G401.6 (cell line): ENCODE measurements around the gene IFITM10.
"Not testable (repeated sequence)": the region's sequence is repeated elsewhere in the genome, so short reads cannot be mapped to it uniquely, and the experiment has no call there.

Experiments
- FAIRE-seq: peaks from 2 replicates; lab custom pipeline; 2012; peaks lifted over from hg19 to GRCh38; lab: Jason Lieb, UNC

Gene IFITM10

DNA sequence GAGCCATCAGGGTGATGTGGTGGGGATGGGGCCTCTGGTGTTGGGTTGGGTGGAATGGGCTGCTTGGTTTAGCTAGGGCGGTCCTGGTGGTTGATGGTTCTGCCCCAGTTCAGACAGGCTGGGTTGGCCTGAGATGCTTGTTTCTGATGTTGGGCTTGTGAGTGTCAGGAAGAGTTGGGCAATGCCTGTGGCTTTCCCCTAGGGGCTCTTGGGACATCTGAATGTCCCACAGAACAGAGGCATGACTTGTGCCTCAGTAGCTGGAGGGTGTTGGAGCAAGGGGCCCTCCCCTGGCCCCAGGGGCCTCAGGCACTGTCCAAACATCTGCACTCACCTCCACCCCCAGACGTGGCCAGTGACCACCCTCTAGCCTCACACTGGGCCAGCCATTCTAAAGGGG is 27.3 kb upstream of the IFITM10 start:
- no peak for FAIRE-seq

DNA sequence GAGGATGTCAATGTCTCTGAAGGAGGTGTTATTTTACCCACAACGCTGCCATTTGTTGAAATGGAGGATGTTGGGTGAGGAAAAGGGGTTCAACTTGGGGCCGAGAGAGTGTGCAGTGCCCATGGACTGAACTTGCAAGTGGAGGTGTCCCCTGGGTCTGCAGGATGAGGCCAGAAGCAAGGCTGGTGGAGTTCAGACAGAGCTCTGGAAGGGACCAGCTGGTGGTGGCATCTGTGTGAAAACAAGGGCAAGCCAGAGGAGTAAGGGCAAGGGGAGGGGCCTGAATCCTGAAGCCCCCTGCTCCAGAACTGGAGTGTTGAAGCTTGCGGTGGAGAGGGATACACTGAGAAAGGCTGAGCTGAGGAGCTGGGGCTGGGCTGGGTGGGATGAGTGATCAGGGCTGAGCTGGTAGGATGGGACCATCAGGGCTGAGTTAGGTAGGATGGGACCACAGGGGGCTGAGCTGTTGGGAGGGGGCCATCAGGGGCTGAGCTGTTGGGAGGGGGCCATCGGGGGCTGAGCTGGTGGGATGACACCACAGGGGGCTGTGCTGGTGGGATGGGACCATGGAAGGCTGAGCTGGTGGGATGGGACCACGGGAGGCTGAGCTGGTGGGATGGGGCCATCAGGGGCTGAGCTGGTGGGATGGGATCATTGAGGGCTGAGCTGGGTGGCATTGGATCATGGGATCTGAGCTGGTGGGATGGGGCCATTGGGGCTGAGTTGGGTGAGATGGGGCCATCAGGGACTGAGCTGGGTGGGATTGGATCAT is 26.7 kb upstream of the IFITM10 start:
- no peak for FAIRE-seq

DNA sequence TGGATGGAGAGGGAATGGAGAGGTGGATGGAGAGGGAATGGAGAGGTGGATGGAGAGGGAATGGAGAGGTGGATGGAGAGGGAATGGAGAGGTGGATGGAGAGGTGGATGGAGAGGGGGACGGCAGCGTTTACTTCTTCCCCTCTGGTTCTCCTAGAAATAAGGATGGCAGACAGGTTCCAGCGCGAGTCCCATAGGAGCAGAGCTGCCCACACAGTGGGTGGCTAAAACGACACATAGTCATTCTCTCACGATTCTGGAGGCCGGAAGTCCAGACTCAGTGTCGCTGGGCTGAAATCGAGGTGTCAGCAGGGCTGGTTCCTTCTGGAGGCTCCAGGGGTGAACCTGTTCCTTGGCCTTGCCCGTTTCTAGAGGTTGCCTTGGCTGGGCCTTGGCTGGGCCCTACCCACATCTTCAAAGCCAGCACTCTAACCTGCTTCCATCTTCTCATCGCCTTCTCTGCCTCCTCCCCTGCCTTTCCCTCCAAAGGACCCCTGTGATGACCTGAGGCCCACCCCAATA is 26.0 kb upstream of the IFITM10 start:
- FAIRE-seq: no peak

DNA sequence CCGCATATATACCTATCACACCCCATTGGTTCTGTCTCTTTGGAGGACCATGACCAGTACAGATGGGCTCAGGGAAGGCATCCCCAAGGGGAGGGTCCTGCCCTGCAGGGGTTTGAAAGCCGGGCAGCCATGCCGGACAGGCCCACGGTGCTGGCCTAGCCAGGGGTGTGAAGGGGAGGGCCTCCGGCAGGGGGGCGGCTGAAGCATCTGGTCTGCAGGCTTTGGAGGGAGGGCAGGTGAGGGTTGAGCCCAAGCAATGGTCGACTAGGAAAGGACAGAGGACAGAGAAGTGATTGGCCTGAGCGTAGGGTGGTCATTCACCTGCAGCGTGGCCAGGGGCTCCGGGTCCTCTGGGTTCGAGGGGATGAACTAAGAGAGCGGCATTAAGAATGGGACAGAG is 24.5 kb upstream of the IFITM10 start:
- no peak for FAIRE-seq

DNA sequence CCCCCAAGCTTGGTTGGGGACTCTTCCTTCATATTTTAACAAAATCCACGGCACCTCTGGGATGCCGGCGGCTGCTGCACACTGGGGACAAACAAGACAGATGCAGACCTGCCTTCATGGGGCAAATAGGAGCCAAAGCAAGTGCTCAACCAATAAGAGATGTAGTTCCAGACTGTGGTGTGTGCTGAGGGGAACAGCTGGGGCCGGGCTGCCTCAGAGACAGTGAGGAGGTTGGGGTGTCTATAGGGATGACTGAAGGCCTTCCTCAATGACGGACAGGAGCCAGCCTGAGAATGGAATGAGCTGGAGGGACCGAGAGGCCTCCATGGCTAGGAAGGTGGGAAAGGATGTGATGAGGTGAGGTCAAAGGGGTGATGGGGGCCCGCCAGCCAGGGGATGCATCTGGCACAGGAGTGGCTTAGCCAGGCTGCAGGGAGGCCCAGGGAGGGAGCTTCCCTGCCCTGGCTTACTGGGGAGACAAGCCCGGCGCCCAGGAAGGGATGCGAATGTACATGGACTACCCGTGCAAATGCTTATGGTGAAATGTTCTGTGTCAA is 23.7 kb upstream of the IFITM10 start:
- FAIRE-seq: no peak

DNA sequence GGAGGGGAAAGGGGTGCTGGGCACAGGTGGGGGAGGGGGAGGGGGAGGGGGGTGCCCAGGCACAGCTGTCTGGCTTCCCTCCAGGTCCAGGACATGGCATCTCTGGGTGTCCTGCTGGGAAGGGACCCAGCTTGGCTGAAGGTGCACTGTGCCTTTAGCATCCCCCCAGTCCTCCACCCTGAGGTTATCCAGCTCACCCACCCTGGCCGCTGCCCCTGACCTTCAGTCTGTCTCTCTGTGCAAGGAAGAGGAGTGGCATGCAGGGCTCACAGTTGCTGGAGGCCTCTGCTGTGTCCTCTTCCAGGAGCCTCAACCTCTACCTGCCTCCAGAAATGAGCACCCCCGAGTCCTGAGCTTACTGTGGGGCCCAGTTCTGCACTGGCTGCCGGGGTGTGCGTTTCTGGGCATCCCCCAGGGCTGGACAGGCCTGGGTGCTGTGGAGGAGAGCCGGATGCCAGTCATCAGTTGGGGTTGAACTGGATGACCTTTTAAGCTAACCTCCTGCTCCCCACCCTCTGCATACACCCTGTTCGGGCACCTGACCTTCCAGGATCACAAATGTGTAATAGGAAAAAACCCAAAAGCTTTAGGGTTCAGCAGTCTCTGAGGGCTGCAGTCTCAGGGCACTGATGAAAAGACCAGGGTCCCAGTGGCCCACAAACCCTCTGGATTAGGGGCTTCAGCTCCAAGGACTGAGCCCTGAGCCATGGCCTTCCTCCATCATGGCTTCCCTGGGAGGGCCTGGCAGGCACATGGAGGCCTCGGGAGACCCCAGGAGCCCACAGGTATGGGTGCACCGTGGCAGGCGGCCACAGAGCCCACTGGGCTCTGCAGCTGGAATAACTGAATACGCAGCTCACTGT is 23.0 kb upstream of the IFITM10 start:
- FAIRE-seq: no peak

DNA sequence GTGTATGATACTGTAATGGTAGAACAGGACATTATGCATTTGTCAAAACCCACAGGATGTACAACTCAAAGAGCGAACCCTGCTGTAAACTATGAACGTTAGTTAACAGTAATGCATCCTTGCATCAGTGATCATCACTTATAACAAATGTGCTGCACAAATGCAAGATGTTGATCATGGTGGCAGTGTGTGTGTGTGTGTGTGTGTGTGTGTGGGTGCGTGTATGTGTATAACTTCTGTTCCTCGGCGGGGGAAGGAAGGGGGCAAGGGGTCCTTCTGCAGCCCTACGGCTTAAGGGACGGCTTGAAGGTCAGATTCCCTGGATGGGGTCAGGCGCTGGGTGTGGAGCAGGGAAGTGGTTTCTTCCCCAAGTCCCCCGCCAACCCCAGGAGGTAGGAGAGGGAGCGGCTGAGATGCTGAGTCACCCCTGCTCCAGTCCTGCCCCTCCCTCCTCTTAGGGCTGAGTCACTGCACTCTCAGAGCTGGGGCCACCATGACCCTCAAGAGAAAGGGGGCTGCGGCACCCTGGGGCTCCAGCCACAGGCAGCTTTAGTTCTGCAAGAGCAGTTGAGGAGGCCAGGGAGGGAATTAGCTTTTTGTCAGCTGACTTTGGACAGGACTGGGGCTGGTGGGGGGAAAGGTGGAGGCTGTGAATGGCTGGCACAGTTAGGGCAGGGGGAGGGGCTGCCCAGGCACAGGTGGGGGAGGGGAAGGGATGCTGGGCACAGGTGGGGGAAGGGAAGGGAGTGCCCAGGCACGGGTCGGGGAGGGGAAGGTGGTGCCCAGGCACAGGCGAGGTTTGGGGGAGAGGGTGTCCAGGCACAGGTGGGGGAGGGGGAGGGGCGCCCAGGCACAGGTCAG is 22.1 kb upstream of the IFITM10 start:
- FAIRE-seq: no peak

DNA sequence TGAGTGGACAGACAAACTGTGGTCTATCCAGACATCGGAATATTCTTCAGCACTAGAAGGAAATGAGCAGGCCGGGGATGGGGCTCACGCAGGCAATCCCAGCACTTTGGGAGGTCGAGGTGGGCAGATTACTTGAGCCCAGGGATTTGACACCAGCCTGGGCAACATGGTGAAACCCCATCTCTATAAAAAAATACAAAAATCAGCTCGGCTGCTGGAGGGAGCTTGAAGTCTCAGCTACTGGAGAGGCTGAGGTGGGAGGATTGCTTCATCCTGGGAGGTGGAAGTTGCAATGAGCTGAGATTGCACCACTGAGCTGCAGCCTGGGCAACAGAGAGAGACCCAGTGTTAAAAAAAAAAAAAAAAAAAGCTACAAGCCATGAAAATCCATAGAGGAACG is 21.3 kb upstream of the IFITM10 start:
- no peak for FAIRE-seq

DNA sequence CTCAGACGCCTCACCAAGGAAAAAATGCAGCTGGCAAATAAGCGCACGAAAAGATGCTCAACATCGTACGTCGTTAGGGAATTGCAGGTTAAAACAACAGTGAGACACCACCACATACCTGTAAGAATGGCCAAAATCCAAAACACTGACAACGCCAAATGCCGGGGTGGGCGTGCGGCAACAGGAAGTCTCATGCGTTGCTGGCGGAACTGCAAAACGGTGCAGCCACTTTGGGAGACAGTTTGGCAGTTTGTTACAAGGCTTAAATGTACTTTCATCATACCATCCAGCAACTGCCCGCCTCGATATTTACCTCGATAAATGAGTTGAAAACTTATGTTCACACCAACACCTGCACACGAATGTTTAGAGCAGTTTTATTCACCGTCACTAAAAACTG is 20.9 kb upstream of the IFITM10 start:
- FAIRE-seq: no peak

DNA sequence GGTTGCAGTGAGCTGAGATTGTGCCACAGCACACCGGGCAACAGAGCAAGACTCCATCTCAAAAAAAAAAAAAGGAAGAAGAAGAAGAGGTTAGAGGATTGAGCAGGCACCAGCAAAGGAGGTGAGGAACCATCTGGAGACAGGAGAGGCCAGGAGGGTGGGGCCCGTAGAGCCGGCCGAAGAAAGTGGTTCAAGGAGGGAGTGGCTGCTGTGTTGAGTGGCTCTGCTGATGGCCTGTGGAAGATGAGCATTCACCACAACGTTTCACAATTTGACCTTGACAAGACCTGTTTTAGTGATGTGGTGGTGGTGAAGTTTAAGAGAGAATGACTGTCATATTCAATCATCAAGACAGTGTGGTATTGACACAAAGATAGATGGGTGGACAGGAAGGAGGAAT is 20.1 kb upstream of the IFITM10 start:
- no peak for FAIRE-seq

DNA sequence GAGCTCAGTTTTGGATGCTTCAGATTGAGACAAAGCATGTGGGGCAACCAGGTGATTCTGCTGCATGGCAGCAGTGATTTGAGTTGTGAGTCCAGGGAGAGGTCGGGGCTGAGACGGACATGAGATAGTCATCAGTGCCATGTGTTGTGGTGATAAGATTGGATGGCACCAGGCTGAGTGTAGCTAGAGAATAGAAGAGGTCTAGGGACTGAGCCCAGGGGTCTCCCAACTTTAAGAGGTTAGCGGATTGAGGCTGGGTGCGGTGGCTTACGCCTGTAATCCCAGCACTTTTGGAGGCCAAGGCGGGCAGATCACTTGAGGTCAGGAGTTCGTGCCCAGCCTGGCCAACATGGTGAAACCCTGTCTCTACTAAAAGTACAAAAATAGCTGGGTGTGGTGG is 19.7 kb upstream of the IFITM10 start:
- no peak for FAIRE-seq

DNA sequence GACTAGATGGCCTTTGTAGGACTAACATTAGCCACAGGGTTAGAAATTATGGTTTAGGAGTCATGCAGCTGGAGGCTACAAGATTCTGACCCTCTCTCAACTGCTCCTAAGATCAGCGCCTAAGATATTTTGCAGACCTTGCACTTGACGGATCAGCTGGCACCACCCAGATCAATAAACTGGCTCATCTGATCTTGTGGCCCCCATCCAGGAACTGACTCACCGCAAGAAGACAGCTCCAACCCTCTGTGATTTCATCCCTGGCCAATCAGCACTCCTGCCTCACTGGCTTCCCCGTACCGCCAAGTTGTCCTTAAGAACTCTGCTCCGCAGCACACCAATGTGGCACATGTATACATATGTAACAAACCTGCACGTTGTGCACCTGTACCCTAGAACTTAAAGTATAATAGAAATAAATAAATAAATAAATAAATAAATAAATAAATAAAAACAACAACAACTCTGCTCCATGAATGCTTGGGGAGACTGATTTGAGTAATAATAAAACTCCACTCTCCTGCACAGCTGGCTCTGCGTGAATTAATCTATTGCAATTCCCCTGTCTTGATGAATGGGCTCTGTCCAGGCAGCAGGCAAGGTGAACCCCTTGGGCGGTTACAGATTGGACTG is 19.0 kb upstream of the IFITM10 start:
- not testable (repeated sequence) for FAIRE-seq

DNA sequence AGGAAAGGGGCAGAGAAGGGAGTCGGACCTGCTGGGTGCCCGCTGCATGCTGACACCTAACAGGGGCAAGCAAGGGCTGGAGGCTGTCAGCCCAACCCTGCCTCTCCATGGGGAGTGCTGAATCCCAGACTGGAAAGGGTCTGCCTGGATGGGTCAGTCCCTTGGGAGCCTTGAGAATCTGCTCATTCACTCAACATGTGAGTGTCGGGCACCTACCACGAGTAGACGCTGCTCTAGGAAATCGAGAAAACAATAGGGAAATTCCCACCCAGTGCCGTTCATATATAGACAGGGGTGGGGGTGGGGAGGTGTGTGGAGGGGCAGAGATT is 17.7 kb upstream of the IFITM10 start:
- no peak for FAIRE-seq

DNA sequence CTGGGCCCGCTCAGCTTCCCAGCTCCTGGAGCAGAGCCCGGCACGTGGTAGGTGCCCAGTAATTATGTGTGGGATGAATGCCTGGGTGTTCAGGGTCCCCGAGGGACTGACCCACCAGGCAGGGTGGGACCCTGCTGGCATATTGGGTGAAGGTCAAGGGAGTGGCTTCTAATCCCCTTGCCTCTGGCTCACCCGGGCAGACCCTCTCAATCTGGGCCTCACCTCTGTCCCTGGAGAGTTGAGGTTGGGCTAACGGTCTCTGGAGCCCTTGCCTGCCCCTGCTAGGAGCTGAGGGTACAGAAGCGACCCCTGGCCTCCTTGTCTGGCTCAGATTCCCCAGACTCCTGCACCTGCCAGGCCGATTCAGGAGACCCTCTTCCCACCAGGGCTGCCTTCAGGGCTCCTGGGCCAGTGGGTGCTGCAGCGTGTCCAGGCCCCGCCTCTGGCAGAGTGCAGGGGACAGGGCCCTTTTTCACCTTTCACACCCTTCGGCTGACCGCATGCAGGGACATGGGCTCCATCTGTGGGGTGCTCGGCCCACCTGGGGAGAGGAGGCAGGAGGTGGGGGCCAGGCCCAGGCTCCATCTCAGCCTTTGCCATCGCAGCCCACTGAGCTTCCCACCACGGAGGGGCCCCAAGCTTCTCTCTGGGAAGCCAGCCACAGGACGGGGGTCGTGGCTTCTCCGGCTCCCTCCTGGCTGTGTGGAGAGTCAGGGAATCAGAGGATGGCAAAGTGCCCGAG is 17.2 kb upstream of the IFITM10 start:
- FAIRE-seq: no peak

DNA sequence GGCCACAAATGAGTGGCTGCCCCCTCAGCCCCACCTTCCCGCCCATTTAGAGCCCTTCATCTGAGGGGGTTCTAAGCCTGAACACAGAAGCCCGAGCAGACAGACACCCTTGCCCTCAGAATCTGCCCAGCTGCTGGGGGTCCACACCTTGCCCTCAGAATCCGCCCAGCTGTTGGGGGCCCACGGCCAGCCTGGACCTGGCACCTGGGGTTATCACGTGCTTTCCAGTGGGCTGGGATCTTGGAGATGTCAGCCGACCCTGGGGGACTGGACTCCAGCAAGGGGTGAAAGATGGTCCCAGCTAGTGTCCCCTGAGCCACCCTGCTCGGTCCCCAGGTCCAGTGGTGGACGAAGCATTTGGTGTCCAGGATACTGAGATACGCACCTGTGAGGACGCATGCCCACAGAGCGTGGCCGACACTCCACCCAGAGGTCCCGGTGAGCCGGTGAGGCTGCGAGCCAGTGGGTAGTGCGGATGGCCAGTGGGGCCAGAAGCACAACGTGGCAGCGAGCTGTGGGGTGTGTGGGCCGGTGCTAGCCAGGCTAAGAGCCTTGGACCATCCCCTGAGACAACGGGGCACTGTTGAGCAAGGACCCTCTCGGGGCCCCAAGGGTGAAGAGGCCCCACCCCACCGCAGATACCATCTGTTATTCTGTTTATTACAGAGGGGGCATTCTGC is 16.5 kb upstream of the IFITM10 start:
- FAIRE-seq: no peak

DNA sequence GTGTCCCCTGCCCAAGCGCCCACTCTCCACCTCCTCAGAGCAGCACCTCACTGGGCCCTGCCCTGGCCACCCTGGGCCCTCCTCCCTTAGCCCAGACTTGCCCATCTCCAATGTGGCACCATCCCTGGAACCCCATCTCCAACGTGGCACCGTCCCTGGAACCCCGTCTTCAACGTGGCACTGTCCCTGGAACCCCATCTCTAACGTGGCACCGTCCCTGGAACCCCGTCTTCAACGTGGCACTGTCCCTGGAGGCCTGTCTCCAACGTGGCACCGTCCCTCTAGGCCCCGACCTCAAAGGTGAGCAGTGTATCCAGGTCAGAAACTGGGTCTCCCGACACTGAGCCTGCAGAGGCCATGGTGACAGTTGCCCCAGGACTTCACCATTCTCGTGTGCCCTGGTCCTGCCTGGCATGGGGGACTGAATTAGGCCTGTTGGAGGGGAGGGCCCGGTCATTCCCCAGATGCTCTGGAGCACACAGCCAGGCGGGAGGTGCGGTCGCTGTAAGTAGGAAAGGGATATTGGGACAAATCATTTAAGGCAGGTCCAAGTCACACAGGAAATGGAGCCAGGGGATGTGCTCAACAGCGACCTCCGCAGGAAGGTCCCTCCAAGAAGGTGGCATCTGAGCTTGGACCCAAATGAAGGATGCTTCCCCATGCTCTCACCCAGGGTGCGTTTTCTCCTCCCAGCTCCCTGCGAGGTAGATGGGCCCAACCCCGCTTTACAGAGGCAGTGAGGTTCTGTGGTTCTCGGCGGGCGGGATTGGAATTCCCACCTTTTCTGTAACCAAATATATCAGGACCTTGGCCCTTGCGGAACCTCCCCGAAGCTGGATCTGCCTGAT is 15.7 kb upstream of the IFITM10 start:
- no peak for FAIRE-seq

DNA sequence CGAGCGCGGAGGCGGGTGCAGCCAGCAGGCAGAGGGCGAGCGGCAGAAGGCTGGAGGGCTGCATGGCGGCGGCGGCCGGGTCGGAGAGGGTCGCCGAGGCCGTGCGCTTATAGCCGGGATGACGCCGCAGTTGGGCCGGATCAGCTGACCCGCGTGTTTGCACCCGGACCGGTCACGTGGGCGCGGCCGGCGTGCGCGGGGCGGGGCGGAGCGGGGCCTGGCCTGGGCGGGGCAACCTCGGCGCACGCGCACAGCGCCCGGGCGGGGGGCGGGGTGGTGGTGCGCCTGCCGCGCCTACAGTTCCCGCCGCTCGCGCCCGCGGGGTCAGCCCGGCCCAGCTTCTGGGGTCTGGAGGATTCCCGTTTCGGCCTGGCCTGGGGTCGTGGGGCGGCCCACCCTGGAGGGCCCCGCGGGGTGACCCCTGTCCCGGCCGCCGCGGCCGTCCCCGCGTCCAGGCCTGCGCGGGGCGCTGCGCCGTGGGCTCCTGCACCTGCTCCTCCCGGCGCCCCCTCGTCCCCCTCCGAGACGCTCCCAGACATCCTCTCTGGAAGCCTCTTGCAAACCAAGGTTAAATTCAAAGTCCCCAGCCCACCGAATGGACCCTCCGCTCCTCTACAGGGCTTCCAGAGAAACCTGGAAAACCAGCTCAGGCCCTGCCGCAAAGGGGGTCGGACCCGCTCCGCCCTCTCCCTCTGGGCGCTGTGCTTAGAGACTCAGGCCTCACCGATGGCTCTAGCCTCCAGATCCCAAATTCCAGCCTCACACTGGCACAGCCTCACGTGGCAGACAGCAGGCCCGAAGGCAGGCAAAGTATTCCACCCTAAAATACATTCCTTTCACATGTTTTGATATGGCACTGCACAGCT is 13.6 kb upstream of the IFITM10 start, which contains the start of gene CTSD:
CTSD (minus strand) TSS at position 132 of the 866 bp plus-strand sequence; CDS start at position 64, 68 bp downstream.
- no peak for FAIRE-seq

DNA sequence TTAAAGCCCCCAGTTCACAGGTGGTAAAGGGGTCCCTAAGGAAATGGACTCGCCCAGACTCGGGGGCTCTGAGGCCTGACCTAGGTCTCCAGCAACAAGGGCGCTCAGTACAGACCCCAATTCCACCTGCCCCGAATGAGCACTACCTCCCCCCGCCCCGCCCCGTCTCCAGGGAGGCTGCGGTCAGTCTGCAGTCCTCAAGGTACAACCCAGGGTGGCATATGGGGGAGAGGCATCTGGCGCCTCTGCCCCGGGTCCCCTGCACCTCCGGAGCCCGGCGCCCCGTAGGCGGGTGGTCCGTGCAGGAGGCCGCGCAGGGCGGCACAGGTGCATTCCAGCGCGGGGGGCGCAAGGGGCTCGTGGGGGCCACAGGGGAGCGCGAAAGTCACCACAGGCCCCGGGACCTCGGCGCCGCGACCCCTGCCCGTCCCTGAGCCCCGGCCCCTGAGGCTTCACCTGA is 13.0 kb upstream of the IFITM10 start:
- no peak for FAIRE-seq
